Stimulated activated CD8-positive, alpha-beta memory T cell treated with anti-CD3 and anti-CD28 coated beads, Interleukin-12 subunit alpha, Interleukin-12 subunit beta, amount 100 ng/mL, for 1 hour (primary cell): ENCODE measurements around the gene EFNB1.

Experiments
- DNase-seq: peaks from one replicate; pipeline ENCODE4 v3.0.0-alpha.2; 2020; ENCODE audit warnings: low read depth

Gene EFNB1

GRCh38 chrX:68827848-68828624 lies 785 bp upstream of the EFNB1 start:
- DNase-seq = peak; percentile 54

DNA sequence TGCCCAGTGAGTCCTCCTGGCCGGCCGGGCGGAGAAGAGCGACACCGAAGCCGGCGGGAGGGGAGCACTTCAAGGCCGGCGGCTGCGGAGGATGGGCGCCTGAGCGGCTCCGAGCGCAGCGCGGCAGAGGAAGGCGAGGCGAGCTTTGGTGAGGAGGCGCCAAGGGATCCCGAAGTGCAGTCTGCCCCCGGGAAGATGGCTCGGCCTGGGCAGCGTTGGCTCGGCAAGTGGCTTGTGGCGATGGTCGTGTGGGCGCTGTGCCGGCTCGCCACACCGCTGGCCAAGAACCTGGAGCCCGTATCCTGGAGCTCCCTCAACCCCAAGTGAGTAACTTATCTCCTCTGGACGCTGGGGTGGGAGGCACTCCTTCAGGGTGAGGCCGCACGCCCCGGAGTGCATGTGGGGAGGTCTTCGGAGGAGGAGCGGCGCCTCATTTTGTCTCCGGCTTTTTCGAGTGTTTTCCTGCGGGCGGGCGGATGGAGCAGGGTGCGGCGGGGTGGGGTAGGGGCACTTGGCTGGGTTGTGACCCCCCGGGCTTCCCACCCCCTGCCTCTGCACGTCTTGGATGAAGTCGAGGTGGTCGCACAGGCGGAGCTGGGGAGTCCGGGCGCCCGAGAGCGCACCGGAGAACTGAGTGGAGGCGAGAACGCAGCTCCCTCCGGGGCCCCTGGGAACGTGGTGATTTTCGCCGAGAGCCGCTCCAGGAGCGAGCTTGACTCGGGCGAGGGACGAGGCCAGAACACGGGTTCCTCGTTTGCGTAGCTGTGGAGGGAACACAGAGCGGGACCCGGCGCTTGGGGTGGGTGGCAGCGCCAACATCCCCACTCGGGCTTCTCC lies 979 bp downstream of the EFNB1 start:
- DNase-seq = no peak

GRCh38 chrX:68830419-68831404 lies 1.9 kb downstream of the EFNB1 start:
- no peak for DNase-seq

GRCh38 chrX:68831405-68832100 lies 2.7 kb downstream of the EFNB1 start:
- DNase-seq = no peak

GRCh38 chrX:68832101-68832416 lies 3.2 kb downstream of the EFNB1 start:
- no peak for DNase-seq

DNA sequence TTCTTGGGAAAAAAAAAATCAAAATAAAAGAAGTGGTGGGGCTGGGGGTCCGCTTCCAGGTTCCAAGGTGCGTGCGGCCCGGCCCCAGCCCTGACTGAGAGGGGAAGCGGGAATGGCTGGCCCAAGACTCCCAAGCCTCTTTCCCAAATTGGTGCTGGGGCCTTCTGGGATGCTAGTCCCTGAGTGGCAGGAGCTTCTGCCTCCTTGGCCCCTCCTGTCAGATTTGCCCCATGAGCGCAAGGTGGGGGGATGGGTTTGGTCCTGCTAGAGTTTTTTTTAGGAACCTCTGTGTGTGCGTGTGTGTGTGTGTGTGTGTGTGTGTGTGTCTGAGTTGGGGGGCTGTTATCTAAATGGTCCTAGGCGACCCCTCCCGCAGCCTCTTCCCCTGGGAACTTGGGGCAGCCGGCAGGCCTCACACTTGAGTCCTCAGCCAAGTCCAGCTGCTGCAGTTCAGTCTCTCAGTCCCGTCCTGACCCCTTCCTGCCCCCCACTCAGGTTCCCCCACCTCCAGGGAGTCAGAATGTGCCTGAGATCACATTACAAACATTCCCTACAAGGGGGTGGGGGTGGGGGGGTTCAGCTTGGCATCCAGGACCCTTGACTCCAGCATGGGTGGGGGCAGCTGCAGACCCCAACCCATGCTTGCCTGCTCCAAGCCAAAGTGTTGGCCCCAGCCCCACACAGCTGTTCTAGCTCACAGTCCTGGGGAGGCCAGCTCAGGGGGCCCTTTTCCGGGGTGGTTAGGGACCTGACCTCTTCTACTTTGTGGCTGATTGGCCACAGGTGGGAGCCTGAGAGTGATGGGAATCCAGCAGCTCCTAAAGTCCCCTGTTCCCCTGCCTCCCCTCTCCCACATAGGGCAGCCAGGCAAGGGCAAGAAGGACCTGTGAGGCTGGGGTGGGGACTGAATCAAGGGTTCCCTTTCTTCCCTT lies 4.0 kb downstream of the EFNB1 start:
- no peak for DNase-seq

- no peak for DNase-seq
Observed at GRCh38 chrX:68833448-68833805, 4.6 kb downstream of the EFNB1 start.

DNA sequence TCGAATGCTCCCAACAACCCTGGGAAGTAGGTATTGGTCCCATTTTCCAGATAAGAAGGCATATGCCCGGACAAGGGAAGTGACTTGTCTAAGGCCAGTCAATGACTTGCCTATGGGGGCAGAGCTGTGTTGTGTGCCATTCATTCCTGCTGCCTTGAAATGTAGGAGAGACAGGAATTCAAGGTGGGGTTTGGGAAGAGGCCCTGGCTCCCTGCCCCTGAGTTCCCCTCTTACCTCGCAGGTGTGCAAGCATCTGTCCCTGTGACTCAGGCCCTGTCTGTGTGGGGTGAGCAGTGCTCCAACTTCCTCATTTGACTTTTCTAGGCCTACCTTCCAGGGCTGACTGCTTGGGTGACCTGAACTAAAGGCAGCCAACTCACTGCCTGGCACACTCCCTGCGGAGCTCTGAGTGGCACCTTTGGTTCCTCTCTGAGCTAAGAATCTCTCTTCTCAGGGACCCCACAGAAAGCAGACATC lies 5.1 kb downstream of the EFNB1 start:
- DNase-seq = no peak

GRCh38 chrX:68834371-68835103 lies 5.7 kb downstream of the EFNB1 start:
- DNase-seq = no peak

GRCh38 chrX:68835104-68835442 lies 6.3 kb downstream of the EFNB1 start:
- no peak for DNase-seq

GRCh38 chrX:68835468-68835867 lies 6.6 kb downstream of the EFNB1 start:
- DNase-seq = no peak

DNA sequence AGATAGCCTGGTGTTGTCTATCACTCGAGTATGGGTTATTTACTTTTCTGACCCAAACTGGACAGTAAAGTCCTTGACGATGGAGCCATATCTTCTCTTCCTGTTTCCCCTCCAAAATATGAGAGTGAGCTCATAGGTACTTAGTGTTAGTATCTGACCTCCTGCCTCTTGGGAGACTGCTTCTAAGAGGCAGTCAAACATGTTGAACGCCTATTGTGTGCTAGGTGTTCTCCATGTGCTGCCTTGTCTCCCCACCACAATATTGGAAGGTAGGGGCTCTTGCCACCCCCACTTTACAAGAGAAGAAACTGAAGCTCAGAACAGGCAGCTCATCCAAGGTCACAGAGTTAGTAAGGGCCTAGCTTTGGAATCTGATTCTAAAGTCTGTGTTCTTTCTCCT lies 8.3 kb downstream of the EFNB1 start:
- DNase-seq = no peak

- DNase-seq = no peak
Observed at GRCh38 chrX:68838571-68838910, 9.7 kb downstream of the EFNB1 start.

- no peak for DNase-seq
Observed at GRCh38 chrX:68839771-68840170, 10.9 kb downstream of the EFNB1 start.

- DNase-seq = no peak
Observed at GRCh38 chrX:68840256-68840655, 11.4 kb downstream of the EFNB1 start.

DNA sequence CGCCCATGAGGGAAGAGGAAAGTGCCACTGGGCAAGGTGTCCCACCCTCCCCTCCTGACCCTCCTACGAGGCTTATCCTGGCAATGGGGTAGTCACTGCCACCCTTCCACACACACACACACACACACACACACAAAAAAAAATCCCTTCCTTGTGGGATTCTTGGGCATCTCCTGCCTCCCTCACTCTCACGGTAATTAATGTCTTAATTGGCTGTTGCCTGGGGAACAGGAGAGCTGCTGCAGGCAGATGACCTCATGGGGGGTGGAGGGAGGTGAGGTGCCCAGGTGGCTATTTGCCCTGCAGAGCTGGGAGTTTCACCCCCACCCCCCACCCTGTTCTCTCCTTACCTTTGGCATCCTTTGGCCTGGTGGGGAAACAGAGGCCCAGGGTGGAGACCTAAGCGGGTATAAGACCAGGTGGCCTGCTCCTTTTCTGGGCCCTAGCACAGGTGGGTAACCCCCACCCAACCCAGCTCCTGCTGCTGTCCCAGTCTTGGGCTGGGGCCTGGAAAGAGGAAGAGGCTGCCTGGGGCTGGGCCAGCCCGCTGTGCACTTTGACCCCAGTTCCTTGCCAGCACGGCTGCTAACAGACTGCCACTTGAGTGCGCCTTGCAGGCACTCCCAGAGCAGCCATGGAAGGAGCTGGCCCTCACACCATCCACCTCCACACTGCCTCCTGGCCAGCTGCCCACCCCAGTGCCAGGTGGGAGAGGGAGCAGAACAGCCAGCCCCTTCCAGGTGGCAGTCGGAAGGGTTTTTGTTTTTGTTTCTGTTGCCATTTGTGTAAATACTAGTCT lies 12.6 kb downstream of the EFNB1 start:
- no peak for DNase-seq

- no peak for DNase-seq
Observed at GRCh38 chrX:68842351-68842750, 13.5 kb downstream of the EFNB1 start.

GRCh38 chrX:68842781-68843581 lies 14.2 kb downstream of the EFNB1 start:
- DNase-seq = no peak
